ENCODE results near the gene CDYL2.

- no peak for TF ChIP-seq CTCF (IDR thresholded peaks at IDR 0.05; ENCODE audit: insufficient read depth, low read depth, low read length)
- TF ChIP-seq EZH2 (IDR thresholded peaks at IDR 0.05; ENCODE audit: insufficient read depth, low read length) = no peak
These were observed 114.9 kb downstream of the CDYL2 start for GRCh38 chr16:80689487-80689886.
